Measurements from ENCODE around the gene ACSS2.

The ACSS2 gene

GRCh38 chr20:34861386-34862084, 14.9 kb upstream of the ACSS2 start:
- DNase-seq (ENCODE audit: insufficient read length) (no peak), FAIRE-seq (no peak)
- TF ChIP-seq POLR2A (IDR thresholded peaks at IDR 0.05; ENCODE audit: low read depth, low read length) (no peak), POLR2AphosphoS5 (IDR thresholded peaks at IDR 0.05; ENCODE audit: low read depth, low read length) (no peak), TAF1 (IDR thresholded peaks at IDR 0.05; ENCODE audit: borderline replicate concordance, low read depth, low read length) (no peak)

- no peak for TF ChIP-seq TAF1 (IDR thresholded peaks at IDR 0.05; ENCODE audit: borderline replicate concordance, low read depth, low read length)
- TF ChIP-seq POLR2AphosphoS5 (IDR thresholded peaks at IDR 0.05; ENCODE audit: low read depth, low read length), result no peak
- no peak for TF ChIP-seq POLR2A (IDR thresholded peaks at IDR 0.05; ENCODE audit: low read depth, low read length)
- FAIRE-seq (no peak), DNase-seq (ENCODE audit: insufficient read length) (no peak)
These were observed 13.7 kb upstream of the ACSS2 start for GRCh38 chr20:34862724-34863123.

- no peak for DNase-seq (ENCODE audit: insufficient read length)
- FAIRE-seq, result no peak
- TF ChIP-seq POLR2AphosphoS5 (IDR thresholded peaks at IDR 0.05; ENCODE audit: low read depth, low read length) (no peak), POLR2A (IDR thresholded peaks at IDR 0.05; ENCODE audit: low read depth, low read length) (no peak), TAF1 (IDR thresholded peaks at IDR 0.05; ENCODE audit: borderline replicate concordance, low read depth, low read length) (no peak)
These were observed 12.9 kb upstream of the ACSS2 start for GRCh38 chr20:34863421-34863965.

GRCh38 chr20:34864216-34864615, 12.2 kb upstream of the ACSS2 start:
- DNase-seq (ENCODE audit: insufficient read length) (no peak), FAIRE-seq (no peak)
- TF ChIP-seq TAF1 (IDR thresholded peaks at IDR 0.05; ENCODE audit: borderline replicate concordance, low read depth, low read length), result no peak
- TF ChIP-seq POLR2A (IDR thresholded peaks at IDR 0.05; ENCODE audit: low read depth, low read length), result no peak
- TF ChIP-seq POLR2AphosphoS5 (IDR thresholded peaks at IDR 0.05; ENCODE audit: low read depth, low read length), result no peak

GRCh38 chr20:34871320-34871926, 5.0 kb upstream of the ACSS2 start:
- no peak for FAIRE-seq
- TF ChIP-seq POLR2AphosphoS5 (IDR thresholded peaks at IDR 0.05; ENCODE audit: low read depth, low read length) (no peak), POLR2A (IDR thresholded peaks at IDR 0.05; ENCODE audit: low read depth, low read length) (no peak), TAF1 (IDR thresholded peaks at IDR 0.05; ENCODE audit: borderline replicate concordance, low read depth, low read length) (no peak)

GRCh38 chr20:34871966-34872621, 4.3 kb upstream of the ACSS2 start:
- TF ChIP-seq POLR2A (IDR thresholded peaks at IDR 0.05; ENCODE audit: low read depth, low read length) (no peak), POLR2AphosphoS5 (IDR thresholded peaks at IDR 0.05; ENCODE audit: low read depth, low read length) (no peak), TAF1 (IDR thresholded peaks at IDR 0.05; ENCODE audit: borderline replicate concordance, low read depth, low read length) (no peak)
- DNase-seq (ENCODE audit: insufficient read length), result no peak
- no peak for FAIRE-seq

More at GRCh38 chr20:34871320-34871926, 5.0 kb upstream of the ACSS2 start:
- no peak for DNase-seq (ENCODE audit: insufficient read length)

- TF ChIP-seq POLR2A (IDR thresholded peaks at IDR 0.05; ENCODE audit: low read depth, low read length) (peak; percentile 31; the same call in 1 of the 2 replicates), TAF1 (IDR thresholded peaks at IDR 0.05; ENCODE audit: borderline replicate concordance, low read depth, low read length) (no peak), POLR2AphosphoS5 (IDR thresholded peaks at IDR 0.05; ENCODE audit: low read depth, low read length) (no peak)
- FAIRE-seq, result peak; percentile 86
- DNase-seq (ENCODE audit: insufficient read length), result peak; percentile 77
These were observed 3.7 kb upstream of the ACSS2 start, which contains the start of gene GGT7 for GRCh38 chr20:34872622-34873224. Gene GGT7 (minus strand): TSS chr20:34872856. CDS start chr20:34872815, 41 bp downstream.

GRCh38 chr20:34873583-34874093, 2.8 kb upstream of the ACSS2 start:
- no peak for TF ChIP-seq POLR2A (IDR thresholded peaks at IDR 0.05; ENCODE audit: low read depth, low read length)
- TF ChIP-seq TAF1 (IDR thresholded peaks at IDR 0.05; ENCODE audit: borderline replicate concordance, low read depth, low read length), result no peak
- no peak for TF ChIP-seq POLR2AphosphoS5 (IDR thresholded peaks at IDR 0.05; ENCODE audit: low read depth, low read length)
- FAIRE-seq (no peak), DNase-seq (ENCODE audit: insufficient read length) (no peak)

GRCh38 chr20:34874094-34874654, 2.2 kb upstream of the ACSS2 start:
- FAIRE-seq (peak; percentile 14), DNase-seq (ENCODE audit: insufficient read length) (no peak)
- TF ChIP-seq TAF1 (IDR thresholded peaks at IDR 0.05; ENCODE audit: borderline replicate concordance, low read depth, low read length), result no peak
- no peak for TF ChIP-seq POLR2A (IDR thresholded peaks at IDR 0.05; ENCODE audit: low read depth, low read length)
- no peak for TF ChIP-seq POLR2AphosphoS5 (IDR thresholded peaks at IDR 0.05; ENCODE audit: low read depth, low read length)

- TF ChIP-seq POLR2A (IDR thresholded peaks at IDR 0.05; ENCODE audit: low read depth, low read length), result no peak
- DNase-seq (ENCODE audit: insufficient read length) (no peak), FAIRE-seq (peak; percentile 96)
These were observed 588 bp upstream of the ACSS2 start for GRCh38 chr20:34875642-34876405.

Measured in GM12892 (cell line).